GM23338 (cell line): Measurements from ENCODE around the gene LRRFIP1. TPM values are rescaled to one million over a fixed set of nuclear protein-coding genes. Genes with fewer than 3 reads are reported as not detected.

ENCODE experiments used
- ATAC-seq: fragments of 200-7000 bp; cut with Tn5 transposase; 3 replicates; pipeline ENCODE4 v1.9.1; 2020
- DNase-seq: peaks from one replicate; pipeline ENCODE4 v3.0.0-alpha.2; 2015; ENCODE audit warnings: low spot score
- H2AFZ ChIP-seq: fragments of 200-600 bp; sonication (generic); 2 replicates; pipeline ENCODE4 v1.8.0; 2016; ENCODE audit warnings: antibody characterized with exemption, mild to moderate bottlenecking, moderate library complexity
- H3F3A ChIP-seq: fragments of 200-600 bp; sonication (generic); replicated peaks from 2 replicates; pipeline ENCODE4 v1.8.0; 2017; ENCODE audit warnings: antibody characterized with exemption, mixed run types, low read depth
- H3K27ac ChIP-seq: fragments of 200-600 bp; sonication (generic); 2 replicates; pipeline ENCODE4 v1.6.1; 2016; ENCODE audit warnings: low read depth
- H3K27me3 ChIP-seq: fragments of 200-600 bp; sonication (generic); 2 replicates; pipeline ENCODE4 v1.8.0; 2016; ENCODE audit warnings: mild to moderate bottlenecking, mixed run types, moderate library complexity; ENCODE audit not compliant: insufficient read depth
- H3K36me3 ChIP-seq: fragments of 200-600 bp; sonication (generic); 2 replicates; pipeline ENCODE4 v1.8.0; 2016; ENCODE audit warnings: mild to moderate bottlenecking; ENCODE audit not compliant: insufficient read depth
- H3K4me1 ChIP-seq: fragments of 200-600 bp; sonication (generic); 2 replicates; pipeline ENCODE4 v1.8.0; 2016; ENCODE audit warnings: mild to moderate bottlenecking, moderate library complexity; ENCODE audit not compliant: insufficient read depth
- H3K4me2 ChIP-seq: fragments of 200-600 bp; sonication (generic); 2 replicates; pipeline ENCODE4 v1.7.1; 2017; ENCODE audit warnings: mixed run types
- H3K4me3 ChIP-seq: fragments of 200-600 bp; sonication (generic); 2 replicates; pipeline ENCODE4 v1.6.1; 2016; ENCODE audit warnings: mixed run types
- H3K79me2 ChIP-seq: fragments of 200-600 bp; sonication (generic); replicated peaks from 2 replicates; pipeline ENCODE4 v1.8.0; 2017; ENCODE audit warnings: mild to moderate bottlenecking; ENCODE audit not compliant: insufficient read depth
- H3K9me2 ChIP-seq: fragments of 200-600 bp; sonication (generic); 2 replicates; pipeline ENCODE4 v1.8.0; 2017; ENCODE audit not compliant: insufficient read depth
- H4K20me1 ChIP-seq: fragments of 200-600 bp; sonication (generic); replicated peaks from 2 replicates; pipeline ENCODE4 v1.8.0; 2017; ENCODE audit warnings: mild to moderate bottlenecking; ENCODE audit not compliant: insufficient read depth
- H3K27ac Mint-ChIP-seq: 2 replicates; pipeline ENCODE4 v1.8.0; 2020; ENCODE audit warnings: inconsistent platforms, mild to moderate bottlenecking, moderate library complexity, mixed read lengths
- H3K27me3 Mint-ChIP-seq: 3 replicates; pipeline ENCODE4 v1.8.0; 2022; ENCODE audit warnings: low read depth, mild to moderate bottlenecking, moderate library complexity, mixed read lengths, inconsistent platforms; ENCODE audit not compliant: insufficient read depth, poor library complexity
- H3K36me3 Mint-ChIP-seq: 3 replicates; pipeline ENCODE4 v1.8.0; 2021; ENCODE audit warnings: low read depth, mild to moderate bottlenecking, inconsistent platforms, moderate library complexity, mixed read lengths
- H3K4me1 Mint-ChIP-seq: 3 replicates; pipeline ENCODE4 v1.8.0; 2020; ENCODE audit warnings: mild to moderate bottlenecking, inconsistent platforms, mixed read lengths
- H3K4me3 Mint-ChIP-seq: 3 replicates; pipeline ENCODE4 v1.8.0; 2021; ENCODE audit warnings: moderate library complexity, mild to moderate bottlenecking, inconsistent platforms, mixed read lengths
- H3K9me3 Mint-ChIP-seq: 3 replicates; pipeline ENCODE4 v1.8.0; 2020; ENCODE audit warnings: moderate library complexity, mild to moderate bottlenecking, inconsistent platforms, mixed read lengths
- CREB1 ChIP-seq: fragments of 250-450 bp; sonication (Bioruptor Pico); IDR thresholded peaks from 2 replicates; pipeline ENCODE4 v1.5.0; 2020; ENCODE audit warnings: low read depth, mild to moderate bottlenecking, moderate library complexity
- CTCF ChIP-seq, 2 experiments: fragments of 200-600 bp in 1 of 2; sonication (generic) in 1 of 2; conservative IDR thresholded peaks; 2 replicates each; pipeline versions ENCODE4 v1.5.1 to v1.6.1; 2016 to 2017; ENCODE audit warnings: antibody characterized with exemption in 2 of 2, low read depth in 2 of 2, mild to moderate bottlenecking in 2 of 2, moderate library complexity in 1 of 2
- ETS1 ChIP-seq: IDR thresholded peaks from 2 replicates; pipeline ENCODE4 v1.6.1; 2016; ENCODE audit warnings: antibody characterized with exemption
- EZH2 ChIP-seq: fragments of 200-600 bp; sonication (generic); IDR thresholded peaks from one replicate; pipeline ENCODE4 v1.8.0; 2017; ENCODE audit warnings: antibody characterized with exemption, mild to moderate bottlenecking, low read depth; ENCODE audit not compliant: unreplicated experiment
- EZH2phosphoT487 ChIP-seq: fragments of 200-600 bp; sonication (generic); IDR thresholded peaks from one replicate; pipeline ENCODE4 v1.8.1; 2018; ENCODE audit warnings: antibody characterized with exemption; ENCODE audit not compliant: unreplicated experiment
- JUNB ChIP-seq: IDR thresholded peaks from one replicate; pipeline ENCODE4 v1.6.1; 2016; ENCODE audit warnings: antibody characterized with exemption; ENCODE audit not compliant: unreplicated experiment
- NANOG ChIP-seq: IDR thresholded peaks from 2 replicates; pipeline ENCODE4 v1.6.1; 2016; ENCODE audit warnings: antibody characterized with exemption, borderline replicate concordance
- POLR2AphosphoS5 ChIP-seq: IDR thresholded peaks from 2 replicates; pipeline ENCODE4 v1.6.1; 2016; ENCODE audit warnings: antibody characterized with exemption, low read depth
- STAT1 ChIP-seq: IDR thresholded peaks from one replicate; pipeline ENCODE4 v1.6.1; 2016; ENCODE audit warnings: antibody characterized with exemption; ENCODE audit not compliant: unreplicated experiment
- ZNF114 ChIP-seq: fragments of 250-450 bp; sonication (Bioruptor Pico); IDR thresholded peaks from 2 replicates; pipeline ENCODE4 v1.5.0; 2020; ENCODE audit warnings: mild to moderate bottlenecking, moderate library complexity
- ZNF331 ChIP-seq: fragments of 250-450 bp; sonication (Bioruptor Pico); IDR thresholded peaks from 2 replicates; pipeline ENCODE4 v1.5.0; 2020; ENCODE audit warnings: low read depth, mild to moderate bottlenecking, moderate library complexity
- ZNF462 ChIP-seq: fragments of 250-450 bp; sonication (Bioruptor Pico); IDR thresholded peaks from 2 replicates; pipeline ENCODE4 v1.5.0; 2020; ENCODE audit warnings: mild to moderate bottlenecking, moderate library complexity
- polyA plus RNA-seq: library from polyadenylated mRNA; unstranded; fragments of >200 nt; fragmentation: Nextera tagmentation; extraction: Ambion mirVana; gene quantifications from 2 replicates; pipeline ENCODE4 v1.2.1, GENCODE V29; 2016
- total RNA-seq: library from RNA; depleted of rRNA; stranded (reverse); fragments of >200 nt; shearing (Covaris generic); gene quantifications from 2 replicates; pipeline ENCODE4 v1.2.3, GENCODE V29; 2014

LRRFIP1 gene
- total and polyA plus RNA-seq, 2 experiments from 2014 or later: 59.6 to 178 TPM

- TF ChIP-seq ZNF462 (CRISPR knock-in tag) (no peak), POLR2AphosphoS5 (no peak), STAT1 (no peak), CREB1 (CRISPR knock-in tag) (no peak), CTCF (conservative IDR thresholded peaks at IDR 0.05; ENCODE audit: low read depth in 2 of 2) (no peak)
These were observed 138.5 kb downstream of the LRRFIP1 start (continued) for GRCh38 chr2:237765875-237766274.

GRCh38 chr2:237766340-237766739, 139.0 kb downstream of the LRRFIP1 start:
- H3K36me3 Mint-ChIP-seq: peaks cover 21% of the 10 kb centered on the region
- Histone ChIP-seq H3K4me2 (no peak overlapping the region), H3K27me3 (no peaks in the 10 kb centered on the region), H3K4me3 (no peak overlapping the region), H3K9me2 (no peaks in the 10 kb centered on the region), H3K4me1 (no peaks in the 10 kb centered on the region), H3F3A (no peaks in the 10 kb centered on the region), H4K20me1 (no peaks in the 10 kb centered on the region; the same call in 1 of the 2 replicates), H3K27ac (no peak overlapping the region), H2AFZ (no peak overlapping the region), H3K36me3 (peaks cover 5% of the 10 kb centered on the region; the same call in 1 of the 2 replicates), H3K79me2 (no peaks in the 10 kb centered on the region)
- ATAC-seq: no peak
- H3K4me3 Mint-ChIP-seq: no peak overlapping the region
- no peaks in the 10 kb centered on the region for H3K9me3 Mint-ChIP-seq
- H3K27ac Mint-ChIP-seq: no peak overlapping the region
- H3K27me3 Mint-ChIP-seq: peaks cover 2% of the 10 kb centered on the region
- H3K4me1 Mint-ChIP-seq: no peaks in the 10 kb centered on the region
- no peak for DNase-seq
- TF ChIP-seq ZNF331 (CRISPR knock-in tag) (no peak), ETS1 (no peak), EZH2phosphoT487 (no peak), ZNF114 (CRISPR knock-in tag) (no peak), STAT1 (no peak), JUNB (no peak), EZH2 (no peak), NANOG (no peak), CTCF (conservative IDR thresholded peaks at IDR 0.05; ENCODE audit: low read depth in 2 of 2) (no peak)
